Measurements from ENCODE around the gene EFCAB3.
"Not testable (repeated sequence)": the region's sequence is repeated elsewhere in the genome, so short reads cannot be mapped to it uniquely, and the experiment has no call there.

Gene EFCAB3

GRCh38 chr17:62464422-62464821, 84.1 kb downstream of the EFCAB3 start:
- DNase-seq (ENCODE audit: low read depth in 1 of 2, low spot score in 1 of 2): not testable (repeated sequence)

GRCh38 chr17:62465271-62465670, 84.9 kb downstream of the EFCAB3 start:
- DNase-seq (ENCODE audit: low read depth in 1 of 2, low spot score in 1 of 2): not testable (repeated sequence)

Measured in stimulated activated CD4-positive, alpha-beta T cell treated with anti-CD3 and anti-CD28 coated beads, Interleukin-15, amount 100 ng/mL, for 1 hour (primary cell).